Smooth muscle cell (in vitro differentiated cells): ENCODE data around the gene ACACA. TPM values are rescaled to one million over a fixed set of nuclear protein-coding genes. Genes with fewer than 3 reads are reported as not detected.

Source experiments
- DNase-seq: peaks from one replicate; lab custom pipeline; 2025; ENCODE audit not compliant: unreplicated experiment; lab: John Stamatoyannopoulos, UW
- H2AFZ ChIP-seq: fragments of 200-600 bp; sonication (generic); 2 replicates; pipeline ENCODE4 v1.6.0; 2016; ENCODE audit warnings: antibody characterized with exemption, low read depth, mild to moderate bottlenecking
- H3F3A ChIP-seq: fragments of 200-600 bp; sonication (generic); 2 replicates; pipeline ENCODE4 v1.6.0; 2017; ENCODE audit warnings: antibody characterized with exemption, low read depth
- H3K27ac ChIP-seq: fragments of 200-600 bp; sonication (generic); 2 replicates; pipeline ENCODE4 v1.5.1; 2016; ENCODE audit warnings: low read depth, mild to moderate bottlenecking
- H3K27me3 ChIP-seq: fragments of 200-600 bp; sonication (generic); 2 replicates; pipeline ENCODE4 v1.6.1; 2016; ENCODE audit warnings: low read depth, mild to moderate bottlenecking
- H3K36me3 ChIP-seq: fragments of 200-600 bp; sonication (generic); 2 replicates; pipeline ENCODE4 v1.5.1; 2016; ENCODE audit warnings: low read depth
- H3K4me1 ChIP-seq: fragments of 200-600 bp; sonication (generic); 2 replicates; pipeline ENCODE4 v1.5.1; 2016; ENCODE audit warnings: low read depth
- H3K4me2 ChIP-seq: fragments of 200-600 bp; sonication (generic); 2 replicates; pipeline ENCODE4 v1.6.0; 2016; ENCODE audit warnings: mild to moderate bottlenecking
- H3K4me3 ChIP-seq: fragments of 200-600 bp; sonication (generic); 2 replicates; pipeline ENCODE4 v1.5.1; 2016; ENCODE audit warnings: mild to moderate bottlenecking
- H3K79me2 ChIP-seq: fragments of 200-600 bp; sonication (generic); 2 replicates; pipeline ENCODE4 v1.6.0; 2016; ENCODE audit warnings: low read depth, mild to moderate bottlenecking
- H3K9ac ChIP-seq: fragments of 200-600 bp; sonication (generic); 2 replicates; pipeline ENCODE4 v1.6.0; 2016; ENCODE audit warnings: low read depth
- H3K9me3 ChIP-seq: fragments of 200-600 bp; sonication (generic); replicated peaks from 2 replicates; pipeline ENCODE4 v1.5.1; 2016; ENCODE audit warnings: low read depth
- H4K20me1 ChIP-seq: fragments of 200-600 bp; sonication (generic); 2 replicates; pipeline ENCODE4 v1.6.0; 2016; ENCODE audit warnings: low read depth
- WGBS: methylation state at CpG from one replicate; pipeline ENCODE4 v1.1.7; 2016; ENCODE audit warnings: low lambda C conversion rate; 5-methylcytosine and 5-hydroxymethylcytosine counted together
- polyA plus RNA-seq: library from polyadenylated mRNA; unstranded; fragments of >200 nt; fragmentation: Nextera tagmentation; extraction: Ambion mirVana; gene quantifications from 2 replicates; pipeline ENCODE4 v1.2.1, GENCODE V29; 2016
- total RNA-seq: library from RNA; depleted of rRNA; stranded (reverse); fragments of >200 nt; gene quantifications from 2 replicates; pipeline ENCODE4 v1.2.3, GENCODE V29; 2014
- TF ChIP-seq, protein P1 (sequence below): fragments of 200-600 bp; sonication (generic); IDR thresholded peaks from 2 replicates; pipeline ENCODE4 v1.5.1; 2017; ENCODE audit warnings: borderline replicate concordance, mild to moderate bottlenecking, antibody characterized with exemption; ENCODE audit not compliant: insufficient read depth, poor library complexity, severe bottlenecking

The ACACA gene
- total and polyA plus RNA-seq, 2 experiments from 2014 or later: 16.4 to 33.9 TPM

DNA sequence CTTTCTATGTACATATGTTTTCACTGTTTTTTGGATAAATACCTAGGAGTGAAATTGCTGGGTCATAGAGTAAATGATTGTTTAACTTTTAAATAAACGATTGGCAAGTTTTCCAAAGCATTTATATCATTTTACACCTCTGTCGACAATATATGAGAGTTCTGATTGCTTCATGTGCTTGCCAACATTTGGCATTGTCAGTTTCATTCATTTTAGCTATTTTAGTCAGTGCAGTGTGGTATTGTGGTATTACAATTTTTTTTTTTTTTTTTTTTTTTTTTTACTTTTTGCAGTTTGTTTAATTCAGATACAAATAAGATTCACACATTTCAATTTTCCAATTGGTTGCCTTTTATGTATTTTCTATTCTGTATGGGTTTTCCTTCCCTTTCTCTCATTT lies 26.0 kb upstream of the ACACA start:
- TF ChIP-seq, protein P1, sequence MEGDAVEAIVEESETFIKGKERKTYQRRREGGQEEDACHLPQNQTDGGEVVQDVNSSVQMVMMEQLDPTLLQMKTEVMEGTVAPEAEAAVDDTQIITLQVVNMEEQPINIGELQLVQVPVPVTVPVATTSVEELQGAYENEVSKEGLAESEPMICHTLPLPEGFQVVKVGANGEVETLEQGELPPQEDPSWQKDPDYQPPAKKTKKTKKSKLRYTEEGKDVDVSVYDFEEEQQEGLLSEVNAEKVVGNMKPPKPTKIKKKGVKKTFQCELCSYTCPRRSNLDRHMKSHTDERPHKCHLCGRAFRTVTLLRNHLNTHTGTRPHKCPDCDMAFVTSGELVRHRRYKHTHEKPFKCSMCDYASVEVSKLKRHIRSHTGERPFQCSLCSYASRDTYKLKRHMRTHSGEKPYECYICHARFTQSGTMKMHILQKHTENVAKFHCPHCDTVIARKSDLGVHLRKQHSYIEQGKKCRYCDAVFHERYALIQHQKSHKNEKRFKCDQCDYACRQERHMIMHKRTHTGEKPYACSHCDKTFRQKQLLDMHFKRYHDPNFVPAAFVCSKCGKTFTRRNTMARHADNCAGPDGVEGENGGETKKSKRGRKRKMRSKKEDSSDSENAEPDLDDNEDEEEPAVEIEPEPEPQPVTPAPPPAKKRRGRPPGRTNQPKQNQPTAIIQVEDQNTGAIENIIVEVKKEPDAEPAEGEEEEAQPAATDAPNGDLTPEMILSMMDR: no peak
- Histone ChIP-seq H4K20me1 (no peaks in the 10 kb centered on the region), H3K27me3 (no peaks in the 10 kb centered on the region), H3K36me3 (no peaks in the 10 kb centered on the region), H3F3A (no peaks in the 10 kb centered on the region), H3K27ac (no peak overlapping the region), H3K4me3 (no peak overlapping the region), H3K79me2 (no peaks in the 10 kb centered on the region), H3K9ac (no peak overlapping the region), H3K4me2 (no peak overlapping the region), H3K4me1 (no peaks in the 10 kb centered on the region), H3K9me3 (no peaks in the 10 kb centered on the region), H2AFZ (no peak overlapping the region)
- whole genome bisulfite sequencing: 99% methylated on average over 2 of the region's 2 CpGs
- no peak for DNase-seq

DNA sequence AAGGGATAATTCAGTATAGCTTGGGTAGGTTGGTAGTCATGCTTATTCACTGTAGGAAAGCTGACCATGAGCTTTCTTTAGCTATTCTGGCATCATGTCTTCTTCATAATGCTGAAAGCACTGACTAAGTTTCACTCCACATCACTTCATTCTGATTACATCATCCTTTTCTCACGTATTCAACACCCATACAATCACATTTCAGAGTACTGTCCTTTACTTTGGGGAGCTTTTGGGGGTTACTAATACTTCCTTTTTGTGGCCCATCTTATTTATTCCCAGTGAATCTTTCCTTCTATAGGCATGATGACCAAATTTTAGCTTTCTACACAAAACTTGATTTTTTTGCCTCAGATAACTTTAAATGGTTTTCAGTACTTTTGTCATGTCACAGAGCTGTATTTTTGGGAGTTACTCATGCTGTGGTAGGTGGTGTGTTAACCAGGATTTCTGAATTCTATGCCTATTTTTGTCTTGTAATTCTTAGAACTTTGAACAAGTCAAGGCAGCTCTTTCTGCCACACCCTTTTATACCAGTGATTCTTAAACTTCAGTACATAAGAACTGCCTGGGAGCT lies 23.5 kb upstream of the ACACA start:
- H3K27me3 ChIP-seq: no peaks in the 10 kb centered on the region
- H3K4me3 ChIP-seq: no peak overlapping the region
- H3K9ac ChIP-seq: peak overlapping the region; percentile 56
- 28% methylated on average over 1 of the region's 1 CpG for WGBS
- peak overlapping the region; percentile 42 for H3K4me2 ChIP-seq
- no peaks in the 10 kb centered on the region for H4K20me1 ChIP-seq
- H2AFZ ChIP-seq: peak overlapping the region; percentile 21
- no peaks in the 10 kb centered on the region for H3K4me1 ChIP-seq
- no peaks in the 10 kb centered on the region for H3K9me3 ChIP-seq
- no peaks in the 10 kb centered on the region for H3K79me2 ChIP-seq
- H3F3A ChIP-seq: no peaks in the 10 kb centered on the region
- H3K27ac ChIP-seq: peak overlapping the region; percentile 89
- no peak for DNase-seq
- H3K36me3 ChIP-seq: peaks cover 7% of the 10 kb centered on the region
- TF ChIP-seq, protein P1: no peak

DNA sequence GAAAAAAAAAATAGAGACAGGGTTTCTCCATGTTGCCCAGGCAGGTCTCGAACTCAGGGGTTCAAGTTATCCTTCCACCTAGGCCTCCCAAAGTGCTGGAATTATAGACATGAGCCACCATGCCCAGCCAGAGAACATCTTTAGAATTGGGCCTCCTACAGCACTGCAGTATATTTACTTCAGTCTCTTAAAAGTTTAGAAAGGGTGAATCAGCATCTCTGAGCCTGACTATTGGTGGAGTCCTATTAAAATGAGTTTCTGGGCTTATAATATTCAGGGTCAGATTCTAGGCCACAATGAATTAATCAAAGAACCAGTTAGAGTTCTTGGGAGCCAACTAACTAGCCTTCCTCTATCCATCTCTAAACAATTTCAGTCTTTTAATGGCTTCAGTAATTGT lies 22.8 kb upstream of the ACACA start:
- H3K36me3 ChIP-seq: peaks cover 12% of the 10 kb centered on the region
- no peaks in the 10 kb centered on the region for H3K4me1 ChIP-seq
- WGBS: 97% methylated on average over 1 of the region's 1 CpG
- no peak for DNase-seq
- no peaks in the 10 kb centered on the region for H3K27me3 ChIP-seq
- H2AFZ ChIP-seq: no peak overlapping the region
- H3K27ac ChIP-seq: peak overlapping the region; percentile 89
- H3K9me3 ChIP-seq: no peaks in the 10 kb centered on the region
- H3K9ac ChIP-seq: peak overlapping the region; percentile 33
- no peaks in the 10 kb centered on the region for H3F3A ChIP-seq
- TF ChIP-seq, protein P1: no peak
- no peak overlapping the region for H3K4me3 ChIP-seq
- H4K20me1 ChIP-seq: no peaks in the 10 kb centered on the region
- H3K79me2 ChIP-seq: no peaks in the 10 kb centered on the region
- H3K4me2 ChIP-seq: no peak overlapping the region

DNA sequence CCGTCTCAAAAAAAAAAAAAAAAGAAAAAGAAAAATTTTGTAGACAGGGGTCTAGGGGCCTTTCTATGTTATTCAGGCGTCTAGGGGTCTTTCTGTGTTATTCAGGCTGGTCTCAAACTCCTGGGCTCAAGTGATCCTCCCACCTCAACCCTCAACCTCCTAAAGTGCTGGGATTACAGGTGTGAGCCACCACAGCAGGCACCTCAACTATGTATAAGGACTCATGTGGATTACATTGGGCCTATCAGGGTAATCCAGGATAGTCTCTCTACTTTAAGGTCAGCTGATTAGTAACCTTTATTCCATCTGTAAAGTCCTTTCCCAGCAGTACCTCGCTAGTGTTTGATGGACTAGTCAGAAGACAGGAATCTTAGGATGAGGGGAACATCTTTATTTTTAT lies 22.4 kb upstream of the ACACA start:
- Histone ChIP-seq H3K4me1 (no peaks in the 10 kb centered on the region), H3K79me2 (no peaks in the 10 kb centered on the region), H3K36me3 (peaks cover 12% of the 10 kb centered on the region), H3K9ac (no peak overlapping the region), H2AFZ (no peak overlapping the region), H3K9me3 (no peaks in the 10 kb centered on the region), H3F3A (no peaks in the 10 kb centered on the region), H3K4me3 (no peak overlapping the region), H3K27me3 (no peaks in the 10 kb centered on the region), H3K27ac (peak overlapping the region; percentile 89), H3K4me2 (no peak overlapping the region), H4K20me1 (no peaks in the 10 kb centered on the region)
- WGBS: 94% methylated on average over 3 of the region's 3 CpGs
- TF ChIP-seq, protein P1: no peak
- no peak for DNase-seq
